Measurements from ENCODE around the gene VPS8.

DNA sequence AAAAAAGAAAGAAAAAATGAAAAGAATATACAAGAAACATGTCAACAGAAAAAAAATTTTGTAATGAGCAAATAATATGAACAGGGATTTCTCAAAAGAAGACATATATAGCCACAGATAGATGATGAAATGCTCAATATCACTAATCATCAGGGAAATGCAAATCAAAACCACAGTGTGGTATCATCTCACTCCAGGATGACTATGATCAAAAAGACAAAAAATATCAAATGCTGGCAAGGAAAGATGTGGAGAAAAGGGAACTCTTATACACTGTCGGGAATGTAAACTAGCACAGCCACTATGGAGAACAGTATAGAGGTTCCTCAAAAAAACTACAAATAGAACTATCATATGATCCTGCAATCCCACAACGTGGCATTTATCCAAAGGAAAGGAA, 246.8 kb downstream of the VPS8 start:
- TF ChIP-seq BHLHE40 (IDR thresholded peaks at IDR 0.05; ENCODE audit: borderline replicate concordance): no peak
- TF ChIP-seq TARDBP (IDR thresholded peaks at IDR 0.05): no peak
- TF ChIP-seq SP1 (IDR thresholded peaks at IDR 0.05): no peak
- no peak for TF ChIP-seq HDGF (IDR thresholded peaks at IDR 0.05; ENCODE audit: borderline replicate concordance)

Measured in HEK293T (cell line).